Effector CD4-positive, alpha-beta T cell (primary cell): ENCODE data around the gene GSTT4.
"Not testable (repeated sequence)": the region's sequence is repeated elsewhere in the genome, so short reads cannot be mapped to it uniquely, and the experiment has no call there.

ENCODE experiments used
- DNase-seq: peaks from one replicate; pipeline ENCODE4 v3.0.0-alpha.2; 2020

Gene GSTT4

DNA sequence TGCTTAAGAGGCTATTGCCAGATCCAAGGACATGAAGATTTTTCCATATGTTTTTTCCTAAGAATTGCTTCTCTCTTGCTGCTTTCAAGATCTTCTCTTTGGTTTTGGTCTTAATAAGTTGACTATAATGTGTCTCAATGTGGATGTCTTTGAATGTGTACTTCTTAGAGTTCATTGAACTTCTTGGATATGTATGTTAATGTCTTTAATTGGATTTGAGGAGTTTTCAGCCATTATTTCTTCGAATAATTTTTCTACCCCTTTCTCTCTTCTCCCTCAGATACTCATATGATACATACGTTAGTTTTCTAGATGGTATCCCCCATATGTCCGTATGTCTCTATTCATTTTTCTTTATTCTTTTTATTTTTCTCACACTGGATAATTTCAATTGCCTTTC, 19.1 kb upstream of the GSTT4 start:
- DNase-seq, result no peak

DNA sequence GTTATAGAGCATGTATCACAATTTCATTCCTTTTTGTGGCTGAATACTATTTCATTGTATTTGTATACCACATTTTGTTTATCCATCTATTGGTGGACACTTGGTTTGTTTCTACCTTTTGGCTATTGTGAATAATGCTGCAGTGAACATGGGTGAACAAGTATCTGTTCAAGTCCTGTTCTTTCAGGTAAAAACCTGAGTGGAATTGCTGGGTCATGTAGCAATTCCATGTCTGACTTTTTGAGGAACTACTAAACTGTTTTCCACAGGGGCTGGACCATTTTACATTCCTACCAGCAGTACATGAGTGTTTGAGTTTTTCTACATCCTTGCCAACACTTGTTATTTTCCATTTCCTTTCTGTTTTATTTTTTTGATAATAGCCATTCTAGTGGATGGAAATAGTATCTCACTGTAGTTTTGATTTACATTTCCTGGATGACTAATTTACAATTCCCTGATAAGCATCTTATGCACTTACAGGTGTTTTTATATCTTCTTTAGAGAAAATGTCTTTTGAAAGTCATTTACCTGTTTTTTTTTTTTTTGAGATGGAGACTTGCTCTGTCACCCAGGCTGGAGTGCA, 18.0 kb upstream of the GSTT4 start:
- no peak for DNase-seq

DNA sequence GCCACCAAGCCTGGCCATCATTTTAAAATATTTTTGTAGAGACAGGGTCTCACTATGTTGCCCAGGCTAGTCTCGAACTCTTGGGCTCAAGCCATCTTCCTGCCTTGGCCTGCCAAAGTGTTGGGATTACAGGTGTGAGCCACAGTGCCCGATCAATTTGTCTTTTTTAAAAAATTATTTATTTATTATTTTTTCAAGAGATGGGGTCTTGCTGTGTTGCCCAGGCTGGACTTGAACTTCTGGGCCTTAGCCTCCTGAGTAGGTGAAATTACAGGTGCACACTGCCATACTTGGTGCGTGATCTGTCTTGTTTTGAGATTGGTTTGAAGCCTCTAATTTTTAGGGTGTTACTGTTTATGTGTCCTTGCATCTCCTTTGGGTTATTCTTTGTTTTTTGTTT, 16.1 kb upstream of the GSTT4 start:
- no peak for DNase-seq

DNA sequence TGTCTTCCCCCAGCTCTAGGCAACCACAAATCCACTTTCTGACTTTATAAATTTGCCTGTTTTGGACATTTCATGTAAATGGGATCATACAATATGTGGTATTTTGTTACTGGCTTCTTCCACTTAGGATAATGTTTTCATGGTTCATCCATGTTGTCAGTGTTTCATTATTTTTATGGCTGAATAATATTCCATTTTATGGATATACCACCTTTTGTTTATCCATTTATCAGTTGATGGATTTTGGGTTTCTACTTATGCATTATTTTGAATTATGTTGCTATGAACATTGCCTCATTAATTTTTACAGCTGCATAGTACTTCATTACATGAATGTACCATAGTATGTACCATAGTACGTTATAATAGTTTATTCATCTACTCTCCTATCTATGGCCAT, 10.9 kb upstream of the GSTT4 start:
- no peak for DNase-seq

DNA sequence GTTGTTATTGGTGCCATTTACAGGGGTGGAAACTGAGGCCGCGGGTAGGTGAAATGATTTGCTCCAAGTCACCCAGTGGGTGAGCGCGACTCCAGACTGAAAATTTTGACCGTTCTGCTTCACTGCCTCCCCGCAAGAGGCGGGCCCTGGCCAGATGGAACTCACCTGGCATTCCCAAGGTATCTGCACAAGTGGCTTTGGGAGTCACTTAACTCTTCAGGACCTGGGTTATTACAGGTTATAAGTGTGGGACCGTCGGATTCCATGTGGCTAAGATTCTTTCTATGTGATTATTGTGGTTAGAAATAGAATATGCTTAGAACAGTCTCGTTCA, 6.4 kb upstream of the GSTT4 start:
- DNase-seq, result no peak

DNA sequence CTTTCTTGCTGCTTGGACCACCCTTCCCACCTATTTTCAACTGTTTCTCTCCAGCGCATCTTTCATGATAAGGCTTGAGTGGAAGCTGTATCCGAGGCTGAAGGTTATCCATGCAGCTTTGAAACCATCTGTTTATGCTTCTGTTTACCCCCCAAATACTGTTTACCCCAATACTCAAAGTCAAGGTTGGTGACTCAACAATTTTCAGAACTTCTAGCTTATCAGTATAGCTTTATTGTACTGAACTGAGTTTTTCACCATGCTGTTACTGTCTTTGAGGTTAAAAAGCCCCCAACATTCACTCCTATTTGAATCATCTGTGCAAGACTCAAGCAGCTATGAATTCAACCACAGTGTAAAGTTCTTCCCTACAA, 4.8 kb upstream of the GSTT4 start:
- DNase-seq, result no peak

DNA sequence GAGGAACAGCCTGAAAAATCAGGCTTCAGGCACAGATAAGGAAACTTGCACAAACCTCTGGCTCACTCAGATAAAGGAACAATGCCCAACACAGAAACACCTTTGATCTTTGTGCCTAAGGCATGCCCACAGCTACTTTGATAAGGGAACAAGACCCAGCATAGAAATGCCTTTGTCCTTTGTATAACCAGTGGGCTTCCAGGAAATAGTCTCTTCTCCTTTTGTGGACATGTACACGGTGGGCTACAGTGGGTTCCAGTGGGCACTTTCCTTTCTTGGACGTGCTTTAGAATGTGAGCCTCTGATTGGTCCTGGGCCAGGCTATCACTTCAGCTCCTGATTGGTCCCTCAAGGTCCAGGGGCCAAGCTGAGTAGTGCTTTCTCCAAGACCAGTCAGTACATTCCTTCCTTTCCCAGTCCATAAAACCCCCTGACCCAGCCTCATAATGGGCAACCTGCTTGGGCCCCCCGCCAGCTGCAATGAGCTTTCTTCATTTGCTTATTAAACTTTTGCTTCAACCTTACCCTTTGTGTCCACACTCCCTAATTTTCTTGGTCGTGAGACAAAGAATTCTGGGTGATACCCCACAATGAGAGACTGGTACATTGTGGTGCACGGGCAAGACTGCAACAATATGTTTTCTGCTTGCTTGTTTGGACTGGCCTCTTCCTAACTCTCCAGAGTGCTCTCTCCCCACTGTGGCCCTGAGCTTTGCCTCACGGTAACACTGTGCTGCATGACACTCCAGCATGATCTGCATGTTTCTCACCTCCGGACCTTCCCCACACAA, 4.2 kb upstream of the GSTT4 start:
- no peak for DNase-seq

DNA sequence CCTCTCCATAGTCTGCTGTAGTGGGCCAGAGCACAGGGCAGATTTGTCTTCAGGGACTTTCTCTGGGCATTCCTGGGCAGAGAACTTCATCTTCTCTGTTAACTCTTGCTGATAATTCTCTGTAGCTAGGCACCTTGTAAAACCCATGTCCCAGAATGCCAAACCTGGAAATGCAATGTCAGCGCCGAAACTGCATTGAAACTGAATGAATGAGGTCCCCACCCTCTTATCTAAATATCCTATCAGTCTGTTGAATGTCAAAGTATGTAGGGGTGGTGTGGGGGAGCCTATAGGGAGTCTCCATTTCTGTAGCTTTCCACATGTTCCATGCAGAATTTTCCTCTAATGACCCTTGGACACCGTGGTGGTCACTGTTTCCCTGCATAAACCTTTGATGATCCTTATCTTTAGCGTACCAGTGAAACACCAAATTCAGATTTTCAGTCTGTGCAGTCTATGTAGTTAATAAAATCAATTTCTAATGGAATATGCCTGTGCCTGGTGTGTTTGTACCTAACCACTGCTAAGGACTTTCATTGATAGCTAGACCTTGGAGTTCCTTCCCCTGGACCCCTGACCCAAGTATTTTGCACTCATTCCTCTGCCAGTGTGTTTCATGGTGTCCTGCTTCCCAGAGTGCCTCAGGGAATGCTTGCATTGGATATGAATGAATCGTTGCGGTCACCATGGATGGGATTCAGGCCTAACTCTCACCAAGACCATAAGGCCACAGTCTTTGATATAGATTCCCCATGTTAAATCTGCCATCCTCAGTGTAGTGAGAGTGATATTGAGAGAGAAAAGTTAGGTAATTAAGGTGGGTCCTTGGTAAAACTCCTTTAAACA, 3.4 kb upstream of the GSTT4 start:
- DNase-seq, result no peak

DNA sequence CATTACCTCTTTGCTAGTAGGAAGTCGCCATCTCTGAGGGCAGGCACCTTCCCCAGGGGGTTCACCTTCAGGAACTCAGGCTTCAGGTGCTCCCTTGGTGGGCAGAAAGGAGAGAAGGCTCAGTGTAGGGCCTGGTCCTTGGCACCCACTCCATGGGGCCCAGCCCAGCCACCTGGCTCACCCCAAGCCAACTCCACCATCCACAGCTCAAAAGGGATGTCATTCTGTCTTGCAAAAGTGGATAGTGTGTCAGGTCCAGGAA, 2.7 kb upstream of the GSTT4 start:
- no peak for DNase-seq

DNA sequence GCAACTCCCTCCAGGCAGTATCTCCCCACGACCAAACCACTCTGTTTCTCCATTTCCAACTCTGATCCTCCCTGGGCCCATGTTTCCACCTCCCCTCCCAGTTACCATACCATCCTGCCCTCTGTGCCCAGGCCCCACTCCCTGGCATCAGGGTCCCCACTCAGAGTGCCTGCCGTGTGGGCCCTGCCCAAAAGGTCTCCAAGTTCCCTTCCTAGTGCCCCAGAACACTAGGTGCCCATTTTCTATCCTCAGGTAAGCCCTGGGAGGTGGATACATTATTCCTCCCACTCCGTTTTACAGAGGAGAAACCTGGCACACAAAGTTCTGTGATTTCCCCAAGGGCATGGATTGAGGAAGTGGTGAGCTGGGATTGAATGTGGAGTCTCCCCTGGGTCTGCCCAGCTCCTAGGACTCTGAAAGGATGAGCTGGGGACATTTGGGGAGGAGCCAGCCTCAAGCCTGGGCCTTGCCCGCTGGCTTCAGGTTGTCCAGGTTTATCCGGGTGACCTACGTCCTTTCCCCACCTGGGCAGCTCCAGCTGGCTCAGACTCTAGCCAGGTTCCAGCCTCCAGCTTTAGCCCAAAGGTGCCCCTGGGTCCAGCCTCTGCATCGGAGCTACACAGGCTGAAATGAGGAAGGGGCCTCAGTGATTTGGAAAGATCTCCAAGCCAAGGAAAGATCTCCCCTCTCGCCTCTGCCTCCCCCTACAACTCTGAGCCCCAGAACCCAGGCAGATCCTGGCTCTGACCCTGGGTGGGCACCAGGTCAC, 2.2 kb upstream of the GSTT4 start:
- no peak for DNase-seq

DNA sequence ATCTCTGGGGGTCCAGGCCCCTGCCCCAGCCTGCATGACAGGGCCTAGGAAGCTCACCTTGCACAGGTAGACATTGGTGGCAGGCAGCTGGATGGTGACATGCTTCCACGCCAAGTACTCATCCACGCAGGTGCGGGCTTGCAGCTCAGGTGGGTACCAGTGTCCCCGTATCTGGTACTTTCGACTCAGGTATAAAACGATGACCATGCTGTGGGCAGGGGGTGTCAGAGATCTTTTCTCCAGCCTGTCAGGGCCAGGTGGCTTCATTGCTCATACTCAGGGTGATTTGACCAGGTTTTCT, 1.6 kb upstream of the GSTT4 start:
- DNase-seq, result no peak

DNA sequence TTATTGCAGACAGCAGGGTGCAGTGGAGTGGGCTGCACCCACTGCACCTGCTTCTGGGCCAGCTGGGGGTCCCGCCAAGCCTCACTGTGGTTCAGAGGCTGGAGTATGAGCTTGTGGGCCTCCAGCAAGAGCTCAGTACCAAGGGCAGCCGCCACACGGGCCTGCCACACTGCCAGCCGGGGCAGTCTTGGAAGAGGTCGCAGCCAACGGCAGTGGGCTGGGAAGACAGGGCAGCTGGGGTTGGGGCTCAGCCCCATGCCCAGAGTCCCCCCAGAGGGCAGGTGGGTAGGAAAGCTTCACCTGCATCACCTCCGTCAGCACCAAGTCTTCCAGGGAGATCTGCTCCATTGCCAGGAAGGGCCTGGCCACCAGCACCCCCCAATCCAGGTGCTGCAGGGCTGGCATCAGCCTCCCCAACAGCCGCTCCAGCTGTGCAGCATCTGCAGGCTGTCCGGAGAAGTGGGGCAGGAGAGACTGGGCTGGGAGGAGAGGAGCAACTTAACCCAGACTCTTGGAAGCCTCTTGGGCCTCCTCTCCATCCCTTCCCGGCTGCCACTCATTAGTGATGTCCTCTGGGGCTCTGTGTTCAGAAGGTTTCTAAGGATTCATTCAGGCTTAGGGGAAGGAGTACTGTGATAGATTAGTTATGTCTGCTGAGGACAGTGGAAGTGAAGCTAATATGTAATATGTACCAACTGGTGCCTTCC, 1.1 kb upstream of the GSTT4 start:
- no peak for DNase-seq

DNA sequence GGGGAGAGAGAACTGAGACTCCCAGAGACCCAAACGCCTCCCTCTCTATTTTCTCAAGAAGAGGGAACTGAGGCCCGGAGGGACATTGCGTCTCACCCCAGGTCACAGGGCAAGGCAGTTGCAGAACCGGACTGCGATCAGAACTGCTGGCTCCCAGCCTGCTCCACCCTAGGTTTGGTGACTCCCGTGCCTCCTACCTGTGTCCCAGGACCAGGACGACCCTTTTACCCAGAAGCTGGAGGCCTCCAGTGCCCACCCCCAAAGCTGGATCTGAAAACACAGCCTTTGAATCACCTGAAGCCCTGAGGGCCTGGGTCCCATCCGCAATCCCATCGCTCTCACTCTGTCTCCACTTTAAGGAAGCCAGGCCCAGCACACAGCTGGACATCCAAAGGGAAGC, 1.4 kb downstream of the GSTT4 start:
- DNase-seq, result no peak

DNA sequence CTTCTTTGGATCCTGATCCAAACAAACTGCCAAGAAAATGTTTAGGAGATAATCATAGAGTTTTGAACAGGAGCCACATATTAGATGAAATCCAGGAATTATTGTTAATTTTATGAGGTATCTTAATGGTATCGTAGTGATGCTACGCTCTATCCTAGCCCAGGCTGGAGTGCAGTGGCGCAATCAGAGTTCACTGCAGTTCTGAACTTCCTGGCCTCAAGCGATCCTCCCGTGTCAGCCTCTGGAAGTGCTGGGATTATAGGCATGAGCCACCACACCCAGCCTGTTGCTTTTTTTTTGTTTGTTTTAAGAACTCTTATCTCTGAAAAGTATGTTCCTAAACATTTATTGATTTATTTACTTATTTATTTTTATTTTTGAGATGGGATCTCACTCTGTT, 2.4 kb downstream of the GSTT4 start:
- no peak for DNase-seq

DNA sequence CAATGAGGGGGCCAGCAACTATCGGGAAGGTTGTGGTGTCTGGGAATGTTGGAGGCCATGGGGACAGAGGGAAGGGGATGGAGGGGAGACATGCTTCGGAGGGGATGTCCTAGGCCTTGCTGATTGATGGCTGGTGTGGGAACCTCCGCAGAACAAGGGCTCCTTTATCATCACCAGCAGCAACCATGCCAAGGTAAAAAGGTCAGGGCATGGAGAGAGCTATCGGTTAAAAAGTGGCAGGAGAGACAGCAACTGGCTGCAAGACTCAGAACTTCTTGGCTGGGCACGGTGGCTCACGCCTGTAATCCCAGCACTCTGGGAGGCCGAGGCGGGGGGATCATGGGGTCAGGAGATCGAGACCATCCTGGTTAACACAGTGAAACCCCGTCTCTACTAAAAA, 3.0 kb downstream of the GSTT4 start:
- no peak for DNase-seq

DNA sequence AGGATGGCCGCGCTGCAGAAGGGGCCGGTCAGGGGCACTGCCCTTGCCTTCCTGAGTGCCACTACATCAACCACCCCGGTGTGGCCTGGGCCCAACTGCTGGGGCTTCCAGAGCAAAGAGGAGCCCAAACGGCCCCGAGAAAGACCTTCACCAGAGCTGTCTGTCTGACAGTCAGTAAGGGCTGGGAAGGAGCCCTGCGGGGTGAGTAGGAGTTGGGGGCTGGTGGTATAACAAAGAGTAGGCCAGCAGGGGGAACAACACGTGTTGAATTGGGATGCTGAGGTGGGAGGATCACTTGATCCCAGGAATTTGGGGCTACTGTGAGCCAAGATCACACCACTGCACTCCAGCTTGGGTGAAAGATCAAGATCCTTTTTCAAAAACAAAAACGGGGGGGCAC, 3.9 kb downstream of the GSTT4 start:
- no peak for DNase-seq

DNA sequence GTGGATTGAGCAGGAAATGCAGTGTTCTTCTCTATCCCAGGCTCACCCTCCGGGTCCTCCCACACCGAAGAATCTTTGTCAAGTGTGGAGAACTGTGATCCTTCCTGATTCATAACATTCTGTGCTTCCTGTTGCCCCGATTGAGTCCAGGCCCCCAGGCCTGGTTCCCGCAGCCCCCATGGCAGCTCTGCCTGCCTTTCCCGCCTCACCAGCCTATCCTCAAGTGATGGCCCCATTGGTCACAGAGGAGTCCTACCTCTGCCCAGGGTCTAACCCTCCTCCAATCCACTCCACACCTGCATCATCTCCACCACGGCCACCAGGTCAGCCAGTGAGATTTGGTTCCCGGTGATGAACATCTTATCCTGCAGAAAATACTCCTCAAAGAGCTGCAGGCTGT, 5.5 kb downstream of the GSTT4 start:
- not testable (repeated sequence) for DNase-seq

DNA sequence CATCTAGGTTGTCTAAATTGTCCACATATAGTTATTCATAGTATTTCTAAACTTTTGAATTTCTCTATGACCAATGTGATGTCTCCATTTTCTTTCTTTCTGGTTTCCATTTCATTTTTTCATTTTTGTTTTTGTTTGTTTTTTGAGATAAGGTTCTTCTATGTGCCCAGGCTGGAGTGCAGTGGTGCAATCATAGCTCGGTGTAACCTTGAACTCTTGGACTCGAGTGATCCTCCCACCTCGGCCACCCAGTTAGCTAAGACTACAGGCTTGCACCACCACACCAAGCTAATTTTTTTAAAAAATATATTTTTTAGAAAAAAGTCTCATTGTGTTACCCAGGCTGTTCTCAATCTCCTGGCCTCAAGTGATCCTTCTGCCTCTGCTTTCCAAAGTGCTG, 8.2 kb downstream of the GSTT4 start:
- no peak for DNase-seq

DNA sequence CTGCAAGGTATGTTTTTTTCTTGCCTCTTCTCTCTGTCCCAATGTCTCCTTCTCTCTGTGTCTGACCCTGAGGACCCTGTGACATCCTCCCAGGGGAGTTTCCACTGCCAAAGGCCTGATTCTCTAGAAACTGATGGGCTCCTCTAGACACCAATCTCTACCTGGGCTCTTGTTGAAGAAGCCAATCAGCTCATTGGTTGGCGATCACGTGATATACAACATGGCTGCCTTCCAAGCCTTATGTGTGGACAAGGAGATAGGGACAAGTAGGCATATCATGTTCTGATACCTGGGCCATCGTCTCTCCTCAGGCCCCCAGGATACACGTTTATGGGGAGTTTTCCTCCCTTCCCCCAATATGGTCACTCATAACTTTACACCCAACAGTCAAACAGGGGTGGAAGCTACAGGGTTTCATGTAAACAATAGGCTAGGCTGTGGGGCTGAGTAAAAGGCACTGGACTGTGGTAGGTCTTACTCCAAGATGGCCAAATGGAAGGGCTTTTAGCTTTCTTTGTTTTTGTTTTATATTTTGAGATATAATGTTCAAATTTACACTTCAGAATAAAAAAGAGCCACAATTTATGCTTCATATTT, 11.6 kb downstream of the GSTT4 start:
- DNase-seq, result not testable (repeated sequence)

DNA sequence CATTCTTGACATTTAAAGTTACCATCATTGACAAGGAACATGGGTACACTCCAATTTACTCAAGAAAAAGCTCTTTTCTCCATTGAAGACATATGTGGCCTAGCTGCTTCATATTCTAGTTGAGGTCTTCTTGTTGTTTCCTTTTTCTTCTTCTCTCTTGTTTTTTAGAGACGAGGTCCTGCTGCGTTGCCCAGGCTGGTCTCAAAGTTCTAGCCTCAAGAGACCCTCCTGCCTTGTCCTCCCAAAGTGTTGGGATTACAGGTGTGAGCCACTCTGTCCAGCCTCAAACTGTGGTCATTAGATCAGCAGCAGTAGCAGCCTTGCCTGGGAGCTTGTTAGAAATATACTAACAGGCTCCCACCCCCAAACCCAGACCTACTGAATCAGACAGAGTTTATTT, 12.2 kb downstream of the GSTT4 start:
- not testable (repeated sequence) for DNase-seq

DNA sequence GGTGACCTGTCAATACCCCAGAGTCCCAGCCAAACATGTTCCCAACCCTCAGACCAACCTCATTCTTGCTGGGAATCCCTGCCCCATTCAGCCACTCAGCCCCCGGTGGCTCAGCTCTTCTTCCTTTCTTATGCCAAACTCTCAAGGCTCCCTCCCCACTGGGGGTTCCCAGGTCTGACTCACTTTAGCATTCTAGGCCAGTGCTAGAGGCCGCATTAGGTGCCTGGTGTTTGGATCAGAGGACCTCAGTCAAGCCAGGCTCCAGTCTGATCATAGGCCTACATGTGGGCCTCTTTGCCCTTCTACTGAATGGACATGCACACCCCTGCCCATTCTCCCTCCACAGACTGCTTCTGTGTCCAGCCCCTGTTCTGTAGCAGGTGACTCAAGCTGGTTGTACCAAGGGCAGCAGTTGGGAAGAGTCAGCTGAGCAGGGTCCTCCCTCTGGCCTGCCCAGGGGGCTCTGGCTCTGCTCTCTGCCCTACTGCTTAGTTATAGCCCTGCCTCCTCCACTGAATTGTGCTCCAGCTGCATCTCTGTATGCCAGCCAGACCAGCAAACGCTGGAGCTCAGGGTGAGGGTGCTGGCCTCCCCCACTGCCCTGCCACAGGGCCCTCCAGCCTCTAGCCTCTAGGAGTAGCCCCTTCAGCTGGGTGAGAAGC, 15.5 kb downstream of the GSTT4 start:
- DNase-seq, result not testable (repeated sequence)

DNA sequence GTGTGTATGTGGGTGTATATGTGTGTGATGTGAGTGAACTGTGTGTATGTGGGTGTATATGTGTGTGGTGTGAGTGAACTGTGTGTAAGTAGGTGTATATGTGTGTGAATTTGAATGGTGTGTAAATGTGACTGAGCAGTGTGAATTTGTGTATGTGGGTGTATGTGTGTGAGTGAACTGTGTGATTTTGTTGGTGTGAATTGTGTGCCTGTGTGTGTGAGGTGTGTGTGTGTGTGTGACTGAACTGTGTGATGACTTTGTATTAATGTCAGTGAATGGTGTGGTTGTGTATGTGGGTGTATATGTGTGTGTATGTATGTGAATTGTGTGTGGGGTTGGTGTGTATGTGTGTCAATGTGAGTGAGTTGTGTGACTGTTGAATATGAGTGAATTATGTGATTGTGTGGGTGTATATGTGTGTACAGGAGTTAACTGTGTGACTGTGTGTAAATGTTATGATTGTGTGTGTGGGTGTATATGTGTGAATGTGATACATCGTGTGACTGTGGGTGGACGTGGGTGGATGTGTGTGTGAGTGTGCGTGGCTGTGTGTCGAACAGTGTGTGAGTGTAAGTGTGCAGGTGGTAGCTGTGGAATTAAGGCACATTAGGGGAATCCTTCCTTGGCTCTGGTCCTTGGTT, 18.6 kb downstream of the GSTT4 start:
- DNase-seq, result not testable (repeated sequence)
